ENCODE results near the gene KCNH5.

Gene KCNH5

DNA sequence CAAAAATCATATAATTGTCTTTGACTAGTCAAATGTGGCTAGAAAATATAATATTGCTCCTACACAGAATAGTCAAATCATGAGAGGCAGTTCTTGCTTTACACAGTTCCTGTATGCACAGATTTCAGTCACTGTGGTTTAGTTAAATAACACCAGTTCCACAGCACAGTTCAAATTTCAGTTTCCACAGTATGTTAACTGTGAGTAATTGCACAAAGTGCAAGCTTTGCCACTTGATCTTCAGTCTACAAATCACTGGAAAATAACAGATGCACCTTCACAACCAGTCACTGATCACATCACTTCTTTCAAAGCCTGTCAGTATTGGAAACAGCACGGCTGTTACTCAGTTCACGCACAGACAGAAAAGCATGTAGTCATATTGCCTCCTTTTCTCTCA, 38.7 kb downstream of the KCNH5 start:
- DNase-seq (ENCODE audit: low read depth): no peak

DNA sequence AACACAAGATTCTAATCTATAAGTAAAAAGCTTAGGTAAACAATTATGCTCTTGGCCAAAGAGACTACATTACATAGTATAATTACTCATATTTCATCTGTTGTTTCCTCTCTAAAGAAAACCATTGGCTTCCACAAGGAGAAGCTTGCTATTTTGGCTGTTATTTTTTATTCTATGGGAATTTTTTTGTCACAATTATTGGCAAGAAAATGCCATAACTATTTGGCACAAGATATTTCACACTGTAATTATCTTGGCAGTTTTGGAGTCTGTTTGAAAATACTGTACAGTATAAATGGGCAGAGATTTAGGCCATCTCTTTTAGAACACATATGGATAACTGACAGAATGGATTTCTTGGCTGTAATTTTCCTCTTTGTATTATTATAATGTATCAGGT, 51.2 kb downstream of the KCNH5 start:
- DNase-seq (ENCODE audit: low read depth): no peak

DNA sequence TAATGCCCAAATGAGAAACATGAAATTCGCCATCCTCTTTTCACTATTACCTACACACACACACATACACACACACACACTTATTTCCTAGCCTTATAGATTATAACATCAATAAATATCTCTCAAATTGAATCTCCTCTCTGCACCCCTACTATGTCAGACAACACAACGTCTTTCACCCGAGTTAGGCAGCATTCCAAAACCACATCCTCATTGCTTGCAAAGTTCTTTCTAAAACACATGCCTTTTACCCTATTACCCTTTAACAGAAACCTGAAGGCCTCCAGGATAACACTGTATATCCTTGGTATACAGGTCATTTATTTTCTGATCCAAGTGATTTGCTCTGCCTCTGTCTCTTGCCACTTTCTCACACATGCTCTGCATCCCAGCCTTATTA, 56.3 kb downstream of the KCNH5 start:
- DNase-seq (ENCODE audit: low read depth): no peak

DNA sequence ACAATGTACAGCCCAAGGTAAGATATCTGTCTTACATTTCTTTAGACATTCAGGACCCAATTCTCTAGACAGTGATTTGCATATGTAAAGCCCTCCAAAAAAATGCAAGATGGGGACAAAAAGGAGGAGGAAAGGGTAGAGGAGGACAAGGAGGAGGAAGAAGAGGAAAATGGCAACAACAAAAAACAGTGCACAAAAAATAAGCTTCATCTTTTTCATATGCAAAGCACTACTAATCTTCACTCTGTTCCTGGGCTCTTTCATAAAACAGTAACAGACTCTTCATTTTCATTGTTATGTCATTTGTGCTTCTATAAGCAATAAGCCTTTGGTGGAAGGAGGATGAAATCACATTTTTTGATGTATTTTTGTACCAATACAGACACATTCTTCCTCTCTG, 61.4 kb downstream of the KCNH5 start:
- no peak for DNase-seq (ENCODE audit: low read depth)

DNA sequence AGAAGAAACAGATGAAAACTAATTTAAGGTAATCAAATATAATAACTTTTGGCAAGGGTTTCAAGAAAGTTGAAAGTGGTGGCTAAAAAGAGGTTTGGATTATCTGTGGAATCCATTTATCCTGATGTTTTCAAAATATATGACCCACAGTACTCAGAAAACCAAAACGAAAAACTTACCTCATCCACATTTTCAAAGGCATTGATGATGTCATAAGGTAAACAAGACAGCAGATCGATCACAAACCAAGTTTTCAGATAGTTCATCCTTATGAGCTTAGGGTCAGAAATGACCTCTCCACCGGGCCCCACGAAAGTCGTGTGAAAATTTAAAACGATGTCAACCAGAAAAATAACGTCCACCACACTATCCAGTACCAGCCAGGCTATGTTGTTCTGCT, 64.6 kb downstream of the KCNH5 start:
- DNase-seq (ENCODE audit: low read depth): no peak

DNA sequence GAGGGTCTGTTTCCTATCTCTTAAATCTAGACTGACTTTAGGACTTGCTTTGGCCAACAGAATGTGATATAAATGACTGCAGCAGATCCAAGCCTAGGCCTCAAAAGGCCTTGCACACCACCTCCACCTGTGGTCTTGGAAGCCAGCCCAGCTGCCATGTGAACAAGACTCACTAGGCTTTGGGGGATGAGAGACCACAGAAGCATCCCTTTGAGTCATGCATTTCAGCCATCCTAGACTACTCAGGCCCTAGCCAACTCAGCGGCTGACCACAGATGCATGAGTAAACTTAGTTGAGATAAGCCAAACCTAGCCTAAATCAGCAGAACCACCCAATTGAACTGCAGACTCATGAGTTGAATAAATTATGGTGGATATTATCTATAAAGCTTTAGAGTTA, 87.7 kb downstream of the KCNH5 start:
- peak; percentile 22 for DNase-seq (ENCODE audit: low read depth)

DNA sequence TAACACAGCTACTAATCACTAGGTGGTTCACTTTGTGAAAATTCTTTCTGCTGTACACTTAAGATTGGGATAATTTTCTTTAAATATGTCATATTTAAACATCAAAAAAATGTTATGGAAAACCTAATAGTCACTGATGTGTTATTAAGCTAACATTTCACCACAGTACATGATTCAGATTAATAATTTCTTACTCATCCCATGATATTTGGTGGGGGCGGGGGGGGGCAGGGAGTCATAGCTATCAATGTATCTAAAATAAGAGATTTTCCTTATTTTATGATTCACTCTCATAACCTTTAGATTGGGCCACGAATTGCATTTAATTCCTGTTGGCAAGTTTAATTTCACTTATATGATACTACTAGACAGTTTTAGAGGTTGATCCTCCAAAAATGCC, 88.8 kb downstream of the KCNH5 start:
- no peak for DNase-seq (ENCODE audit: low read depth)

DNA sequence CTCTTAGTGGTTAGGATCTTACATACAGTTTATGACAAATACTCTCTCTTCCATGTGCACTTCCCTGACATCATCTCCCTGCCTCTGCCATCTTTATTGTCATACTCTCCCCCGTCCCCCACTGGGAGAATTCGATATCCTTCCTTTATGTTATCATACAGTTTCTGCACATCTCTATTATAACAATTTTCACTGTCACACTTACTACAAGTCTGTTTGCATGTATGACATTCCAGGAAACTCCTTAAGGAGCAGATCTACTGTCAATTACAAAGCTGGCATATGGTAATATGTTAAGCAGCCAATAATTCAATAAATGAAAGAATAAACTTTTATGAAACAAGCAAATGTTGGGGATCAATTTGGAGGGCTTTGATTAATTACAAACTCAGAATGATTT, 91.1 kb downstream of the KCNH5 start:
- DNase-seq (ENCODE audit: low read depth): no peak

DNA sequence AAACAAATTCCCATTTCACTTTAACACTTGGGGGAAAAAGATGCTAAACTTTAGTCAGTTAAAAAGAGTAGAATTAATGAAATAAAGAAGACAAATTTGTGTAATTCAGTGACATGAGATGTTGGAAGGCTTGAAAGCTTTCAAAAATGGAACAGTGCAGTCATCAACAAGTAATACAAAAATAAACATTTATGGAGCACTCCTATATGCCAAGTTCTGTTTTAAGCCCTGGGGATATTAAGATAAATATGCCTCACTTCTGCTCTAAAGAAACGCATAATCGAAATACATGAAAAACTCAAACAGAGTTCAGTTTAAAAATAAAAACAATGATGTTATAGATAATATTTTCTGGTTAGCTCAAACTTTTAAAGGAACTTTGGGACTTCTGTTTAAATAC, 93.0 kb downstream of the KCNH5 start:
- DNase-seq (ENCODE audit: low read depth): no peak

DNA sequence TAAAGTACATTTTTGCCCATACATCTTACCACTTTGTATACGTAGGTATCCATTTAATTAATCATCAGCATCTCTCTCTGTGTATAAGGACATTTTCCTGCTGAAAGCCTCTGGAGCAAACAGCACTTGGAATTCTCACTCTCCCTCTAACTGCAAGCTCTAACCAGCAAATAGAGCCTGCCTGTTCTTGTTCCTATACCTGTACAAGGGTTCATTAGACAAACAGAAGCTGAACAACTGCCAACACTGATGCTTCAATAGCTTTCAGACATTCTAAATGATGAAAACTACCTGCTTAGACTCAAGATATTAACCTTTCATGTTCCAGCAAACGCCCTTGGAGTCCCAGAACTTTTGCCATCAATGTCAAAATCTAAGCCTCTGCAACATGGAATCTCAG, 98.0 kb downstream of the KCNH5 start:
- no peak for DNase-seq (ENCODE audit: low read depth)

DNA sequence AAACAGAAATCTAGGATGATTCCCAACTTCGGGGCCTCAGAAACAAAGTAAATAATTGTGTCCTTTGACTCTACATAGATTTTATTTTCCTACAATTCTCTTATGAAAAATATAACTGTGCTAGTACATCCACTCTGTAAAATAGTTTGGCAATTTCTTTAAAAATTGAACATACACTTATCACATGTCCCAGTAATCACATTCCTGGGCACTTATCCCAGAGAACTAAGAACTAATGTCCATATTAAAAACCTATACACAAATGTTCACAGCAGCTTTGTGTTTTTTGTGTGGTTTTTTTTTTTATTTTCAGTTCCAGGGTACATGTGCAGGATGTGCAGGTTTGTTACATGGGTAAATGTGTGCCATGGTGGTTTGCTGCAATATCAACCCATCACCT, 99.0 kb downstream of the KCNH5 start:
- DNase-seq (ENCODE audit: low read depth): no peak

DNA sequence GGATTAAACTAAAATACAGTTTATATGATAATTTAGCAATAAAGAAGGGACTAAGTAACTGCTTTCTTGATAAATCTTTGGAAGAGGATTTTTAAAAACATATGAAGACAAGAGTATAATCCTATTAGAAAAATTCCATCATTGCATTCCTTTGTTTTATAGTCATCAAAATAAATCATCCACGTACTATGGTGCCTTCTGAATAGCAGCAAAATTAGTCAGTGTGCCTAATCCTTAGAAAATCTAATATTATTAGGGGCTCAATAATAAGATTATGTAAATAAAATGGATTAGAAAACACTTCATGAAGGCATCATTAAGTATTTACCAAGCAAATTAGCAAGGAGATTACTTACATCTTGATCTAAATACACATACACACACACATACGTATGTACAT, 102.1 kb downstream of the KCNH5 start:
- DNase-seq (ENCODE audit: low read depth): no peak

DNA sequence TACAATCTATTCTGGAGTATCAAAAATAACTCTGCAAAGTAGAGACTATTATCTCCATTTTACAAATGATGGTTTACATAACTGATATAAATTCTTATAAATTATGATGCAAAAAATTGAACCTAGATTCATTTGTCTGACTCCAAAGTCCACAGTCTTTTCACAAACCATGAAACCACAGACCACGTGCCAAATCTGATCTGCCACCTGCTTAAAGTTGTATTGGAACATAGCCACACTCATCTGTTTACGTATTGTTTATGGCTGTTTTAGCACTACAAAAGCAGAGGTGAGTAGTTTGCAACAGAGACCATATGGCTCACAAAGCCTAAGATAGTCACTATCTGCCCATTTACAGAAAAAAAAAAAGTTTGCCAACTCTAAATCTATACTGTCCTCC, 105.3 kb downstream of the KCNH5 start:
- no peak for DNase-seq (ENCODE audit: low read depth)

DNA sequence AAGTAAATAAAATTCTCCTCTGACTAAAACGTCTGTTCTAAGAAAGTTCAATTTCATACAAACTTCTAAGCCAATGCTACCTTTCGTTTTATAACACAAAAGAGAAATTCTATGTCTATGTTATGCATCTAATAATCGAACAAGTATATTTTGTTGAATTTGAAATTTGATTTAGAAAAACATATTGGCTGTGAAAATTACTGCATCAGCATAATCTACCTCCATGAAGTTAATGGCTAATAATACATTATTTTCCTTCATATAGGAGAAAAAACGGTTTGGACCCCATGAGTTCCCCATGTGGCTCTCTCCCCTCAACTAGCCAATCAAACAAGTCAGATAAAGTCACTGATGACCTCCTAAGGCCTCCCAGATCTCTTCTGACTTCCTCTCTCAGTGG, 106.5 kb downstream of the KCNH5 start:
- no peak for DNase-seq (ENCODE audit: low read depth)

DNA sequence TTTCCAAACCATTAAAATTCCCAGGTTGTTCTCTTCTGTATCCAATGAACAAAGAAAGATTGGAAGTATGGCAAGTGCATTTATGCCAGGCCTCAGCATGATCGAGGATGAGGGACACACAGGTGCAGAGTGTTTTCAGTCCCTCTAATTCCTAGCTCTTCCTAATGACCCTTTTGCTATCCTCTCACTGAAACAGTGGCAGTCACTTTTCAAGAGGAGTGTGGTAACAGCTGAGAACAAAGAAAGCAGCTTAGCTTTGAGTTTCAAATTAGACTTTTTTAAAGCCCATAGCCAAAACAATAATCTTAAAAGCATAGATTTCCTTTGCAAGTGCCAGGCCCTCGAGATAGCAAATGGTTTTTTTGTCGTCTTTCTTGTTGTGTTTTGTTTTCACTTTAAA, 110.8 kb downstream of the KCNH5 start:
- DNase-seq (ENCODE audit: low read depth): no peak

DNA sequence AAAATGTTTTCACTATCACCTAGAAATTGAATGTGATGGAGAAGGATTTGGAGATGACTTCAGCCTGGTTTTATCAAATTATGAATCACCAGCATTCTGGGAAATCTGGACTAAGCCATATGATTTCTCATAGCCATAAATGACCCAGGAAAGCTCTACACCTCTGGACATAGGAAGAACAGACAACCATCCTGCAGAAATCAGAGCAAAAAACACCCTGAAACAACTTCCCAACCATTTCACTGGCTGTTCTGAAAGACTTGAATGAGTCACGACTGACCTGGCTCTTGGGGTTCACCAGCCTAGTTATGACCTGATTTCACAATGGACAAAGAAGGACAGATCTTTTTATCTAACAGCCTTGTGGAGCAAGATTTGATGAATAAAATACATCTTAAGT, 123.8 kb downstream of the KCNH5 start:
- no peak for DNase-seq (ENCODE audit: low read depth)

DNA sequence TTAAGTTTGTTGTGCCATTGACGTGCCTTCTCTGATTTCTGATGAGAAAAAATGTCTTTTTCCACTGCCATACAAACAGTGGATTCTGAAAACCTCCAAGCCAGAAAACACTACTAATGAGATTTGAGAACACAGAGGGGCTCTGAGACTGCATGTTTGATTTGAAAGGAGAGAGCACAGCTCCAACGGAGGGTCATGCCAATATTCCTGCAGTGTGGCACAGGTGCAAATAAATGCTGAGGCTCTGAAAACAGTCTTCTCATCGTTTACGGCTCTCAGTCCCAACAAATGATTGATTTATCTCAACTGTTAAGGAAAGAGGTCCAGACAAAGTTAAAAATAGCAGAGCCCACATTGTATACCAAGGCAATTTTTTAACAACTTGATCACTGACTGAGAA, 128.7 kb downstream of the KCNH5 start:
- no peak for DNase-seq (ENCODE audit: low read depth)

DNA sequence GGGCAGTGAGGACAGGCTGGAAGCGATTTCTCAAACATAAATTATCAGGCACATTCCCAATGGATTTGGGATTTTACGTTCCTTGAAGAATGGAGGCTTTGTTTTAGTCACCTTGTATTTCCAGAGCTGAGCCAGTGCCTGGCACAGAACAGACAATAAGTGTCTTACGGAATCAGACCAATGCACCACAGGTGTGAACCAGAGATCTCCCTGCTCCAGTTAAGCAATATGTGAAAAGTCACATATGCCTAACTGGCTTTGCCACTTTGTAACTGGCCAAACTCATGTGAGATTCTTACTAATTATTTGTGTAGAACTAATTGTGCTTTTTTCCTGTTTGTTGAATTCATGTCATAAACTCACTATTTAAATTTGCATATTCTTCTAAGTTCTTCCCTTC, 130.4 kb downstream of the KCNH5 start:
- DNase-seq (ENCODE audit: low read depth): no peak

DNA sequence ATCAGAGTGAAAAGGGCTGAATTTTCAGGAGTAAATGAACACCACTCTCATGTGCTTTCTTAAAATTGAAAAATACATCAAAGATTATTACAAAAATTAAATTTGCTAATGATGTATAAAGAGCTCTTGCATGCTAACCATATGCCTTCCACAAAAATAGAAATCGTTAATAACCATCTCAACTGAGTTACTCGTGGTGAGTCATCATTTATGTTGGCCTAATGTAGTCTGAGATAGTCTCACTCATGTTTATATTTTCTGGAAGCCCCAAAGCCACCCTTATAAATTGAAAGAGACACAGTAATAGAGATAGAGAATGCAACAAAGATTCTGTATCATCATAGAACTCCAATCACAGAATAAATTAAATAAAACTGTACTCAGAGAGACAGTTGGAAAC, 131.2 kb downstream of the KCNH5 start:
- DNase-seq (ENCODE audit: low read depth): no peak

DNA sequence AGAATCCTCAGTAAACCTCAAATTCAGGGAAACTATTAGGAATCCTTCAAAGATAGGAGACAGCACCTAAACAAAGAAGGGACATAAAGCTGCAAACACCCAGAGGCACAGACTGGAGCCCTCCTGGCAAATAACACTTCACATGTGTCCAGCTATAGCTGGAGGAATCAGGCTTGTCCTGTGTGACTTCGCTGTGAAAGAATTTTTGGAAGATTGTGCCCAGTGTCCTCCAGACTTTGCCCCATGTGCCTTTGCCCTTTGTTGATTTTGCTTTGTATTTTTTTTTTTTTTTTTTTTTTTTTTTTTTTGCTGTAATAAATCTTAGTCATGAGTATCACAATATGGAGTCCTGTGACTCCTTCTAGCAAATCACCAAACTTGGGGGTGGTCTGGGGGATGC, 136.8 kb downstream of the KCNH5 start:
- DNase-seq (ENCODE audit: low read depth): no peak

DNA sequence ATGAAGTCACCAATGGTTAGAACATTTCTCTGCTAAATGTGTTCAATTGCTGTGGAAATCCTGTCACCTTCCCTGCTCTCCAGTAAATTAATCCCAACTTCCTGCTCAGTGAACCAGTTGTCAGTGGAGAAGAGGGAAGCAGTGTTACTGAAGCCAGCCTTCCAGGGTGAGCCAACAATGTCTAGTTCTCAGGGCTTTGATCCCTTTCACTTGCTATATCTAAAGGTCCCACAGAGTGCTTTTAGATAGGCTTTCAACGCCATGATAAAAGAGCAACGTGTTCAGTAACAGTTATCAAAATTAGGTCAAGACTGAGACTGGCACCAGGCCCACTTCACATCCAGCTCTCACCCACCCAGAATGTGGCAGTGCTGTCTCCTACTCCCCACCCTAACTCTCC, 139.7 kb downstream of the KCNH5 start:
- DNase-seq (ENCODE audit: low read depth): no peak

DNA sequence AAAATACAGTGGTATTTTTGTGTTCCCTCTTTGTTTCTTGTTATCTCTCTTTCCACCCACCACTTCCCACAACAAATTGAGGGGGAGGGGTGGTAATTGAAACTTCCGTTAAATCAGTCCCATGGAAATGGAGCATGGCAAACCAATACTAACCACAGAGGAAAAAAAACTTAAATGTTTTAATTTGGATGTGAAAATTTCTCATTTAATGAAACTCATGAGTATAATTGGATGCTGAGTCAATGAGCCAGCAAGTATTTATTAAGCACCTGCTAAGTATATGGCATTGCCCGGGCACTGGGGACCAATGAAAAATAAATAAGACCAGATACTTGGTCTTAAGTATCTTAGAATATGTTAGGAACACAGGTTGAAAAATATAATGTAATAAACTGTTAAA, 147.5 kb downstream of the KCNH5 start:
- DNase-seq (ENCODE audit: low read depth): no peak

DNA sequence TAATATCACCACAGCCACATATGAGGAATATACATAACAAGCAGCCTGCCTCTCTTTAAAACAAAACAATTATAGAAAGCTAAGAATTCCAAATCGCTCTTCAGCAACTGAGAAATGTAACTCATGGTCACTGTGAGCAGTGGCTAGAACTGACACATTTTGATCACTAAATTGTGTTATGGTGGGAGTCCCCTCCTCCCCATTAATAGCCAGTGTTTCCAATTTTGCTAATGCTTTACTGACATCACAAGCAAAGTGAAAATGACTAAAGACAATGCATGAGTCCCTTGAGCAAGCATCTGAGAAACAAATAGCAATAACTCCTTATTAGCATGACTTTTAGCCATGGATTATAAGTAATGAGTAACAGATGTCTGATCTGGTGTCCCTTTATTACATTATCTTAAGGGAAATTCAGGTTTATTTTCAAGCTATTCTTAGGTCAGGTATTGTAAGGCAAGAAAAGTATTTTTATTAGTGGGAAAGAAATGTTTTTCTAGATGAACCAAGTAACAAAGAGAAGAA, 148.3 kb downstream of the KCNH5 start:
- DNase-seq (ENCODE audit: low read depth): no peak

DNA sequence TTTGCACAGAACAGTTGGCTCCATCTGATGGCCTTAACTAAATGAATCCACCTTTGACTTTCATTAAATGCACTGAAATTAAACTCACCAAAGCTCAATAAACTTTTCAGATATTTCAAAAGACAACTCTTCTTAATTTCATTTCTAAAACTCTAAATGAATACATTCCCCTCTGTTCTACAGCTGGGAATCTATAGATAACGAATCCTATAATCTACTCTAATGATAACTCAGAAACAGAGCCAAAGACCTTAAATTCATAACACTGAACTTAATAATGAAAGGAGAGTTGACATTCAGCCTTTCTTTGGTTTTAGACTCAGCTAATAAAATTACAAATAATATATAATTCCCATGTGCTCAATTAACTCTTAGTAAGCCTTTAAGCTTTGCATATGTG, 150.5 kb downstream of the KCNH5 start:
- no peak for DNase-seq (ENCODE audit: low read depth)

DNA sequence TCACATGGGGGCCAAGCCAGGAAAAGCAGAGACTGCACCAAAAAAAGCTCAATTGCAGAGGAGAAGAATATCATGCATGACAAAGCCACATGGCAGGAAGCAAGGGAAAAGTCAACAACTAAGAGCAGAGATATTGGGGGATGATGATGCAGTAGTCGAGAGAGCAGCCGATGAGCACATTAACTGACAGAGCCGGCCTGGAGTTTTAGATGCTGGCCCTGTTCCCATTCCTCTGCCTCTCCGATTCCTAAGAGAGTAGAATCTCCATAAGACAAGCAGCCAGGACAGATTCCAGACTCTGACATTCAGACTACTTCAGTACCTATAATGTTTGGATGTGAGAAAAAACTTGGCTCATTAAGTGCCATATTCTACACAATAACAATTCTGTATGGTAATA, 155.9 kb downstream of the KCNH5 start:
- no peak for DNase-seq (ENCODE audit: low read depth)

All from HS-27A (cell line).